Mesendoderm (in vitro differentiated cells): ENCODE measurements around the gene POGZ.
A peak's percentile ranks its signal among the peaks of the same experiment; 100 is the strongest.

Experiments used
- DNase-seq: peaks from one replicate; pipeline ENCODE4 v3.0.0; 2013
- H2AK5ac ChIP-seq: 2 replicates; pipeline ENCODE4 v1.6.1; 2013; ENCODE audit warnings: low read length, inconsistent platforms
- H2BK120ac ChIP-seq: 2 replicates; pipeline ENCODE4 v1.6.1; 2013; ENCODE audit warnings: low read depth, mild to moderate bottlenecking, low read length, moderate library complexity, mixed read lengths
- H2BK15ac ChIP-seq: replicated peaks from 2 replicates; pipeline ENCODE4 v1.6.1; 2013; ENCODE audit warnings: low read depth, mild to moderate bottlenecking, moderate library complexity
- H2BK5ac ChIP-seq: 2 replicates; pipeline ENCODE4 v1.6.1; 2013; ENCODE audit warnings: low read length, inconsistent platforms
- H3K18ac ChIP-seq: 2 replicates; pipeline ENCODE4 v1.6.1; 2013; ENCODE audit warnings: mild to moderate bottlenecking, low read length, mixed read lengths
- H3K23ac ChIP-seq: one replicate; pipeline ENCODE4 v1.6.1; 2013; ENCODE audit warnings: low read length
- H3K27ac ChIP-seq: 2 replicates; pipeline ENCODE4 v1.5.1; 2013; ENCODE audit warnings: low read depth, mild to moderate bottlenecking, inconsistent platforms, low read length, moderate library complexity
- H3K27me3 ChIP-seq: 2 replicates; pipeline ENCODE4 v1.6.1; 2013; ENCODE audit warnings: low read length, control low read depth, mild to moderate bottlenecking, inconsistent platforms; ENCODE audit not compliant: insufficient read depth, poor library complexity
- H3K36me3 ChIP-seq: 2 replicates; pipeline ENCODE4 v1.6.1; 2013; ENCODE audit warnings: low read length, inconsistent platforms; ENCODE audit not compliant: control insufficient read depth, insufficient read depth
- H3K4ac ChIP-seq: one replicate; pipeline ENCODE4 v1.6.1; 2013; ENCODE audit warnings: low read depth, mild to moderate bottlenecking, low read length, moderate library complexity
- H3K4me1 ChIP-seq: 2 replicates; pipeline ENCODE4 v1.6.1; 2013; ENCODE audit warnings: low read depth, low read length, inconsistent platforms; ENCODE audit not compliant: control insufficient read depth
- H3K4me2 ChIP-seq: 2 replicates; pipeline ENCODE4 v1.6.1; 2013; ENCODE audit warnings: low read length
- H3K4me3 ChIP-seq: 2 replicates; pipeline ENCODE4 v1.5.1; 2013; ENCODE audit warnings: mild to moderate bottlenecking, low read length
- H3K56ac ChIP-seq: one replicate; pipeline ENCODE4 v1.6.1; 2013; ENCODE audit warnings: low read length
- H3K79me1 ChIP-seq: 2 replicates; pipeline ENCODE4 v1.6.1; 2013; ENCODE audit warnings: low read length, inconsistent platforms
- H3K79me2 ChIP-seq: 2 replicates; pipeline ENCODE4 v1.6.1; 2013; ENCODE audit warnings: mild to moderate bottlenecking, low read length; ENCODE audit not compliant: control insufficient read depth, insufficient read depth
- H3K9ac ChIP-seq: 2 replicates; pipeline ENCODE4 v1.6.1; 2013; ENCODE audit warnings: low read length, inconsistent platforms
- H4K5ac ChIP-seq: one replicate; pipeline ENCODE4 v1.6.1; 2013; ENCODE audit warnings: low read length
- H4K8ac ChIP-seq: one replicate; pipeline ENCODE4 v1.6.1; 2013; ENCODE audit warnings: low read depth, mild to moderate bottlenecking, control low read depth, low read length, moderate library complexity
- WGBS: extraction: QIAGEN DNeasy Blood & Tissue Kit; methylation state at CpG from one replicate; pipeline ENCODE4 v1.1.7; 2013; ENCODE audit warnings: low lambda C conversion rate, missing lambda C conversion rate; ENCODE audit not compliant: insufficient coverage; ENCODE audit errors: extremely low coverage; 5-methylcytosine and 5-hydroxymethylcytosine counted together

POGZ gene

DNA sequence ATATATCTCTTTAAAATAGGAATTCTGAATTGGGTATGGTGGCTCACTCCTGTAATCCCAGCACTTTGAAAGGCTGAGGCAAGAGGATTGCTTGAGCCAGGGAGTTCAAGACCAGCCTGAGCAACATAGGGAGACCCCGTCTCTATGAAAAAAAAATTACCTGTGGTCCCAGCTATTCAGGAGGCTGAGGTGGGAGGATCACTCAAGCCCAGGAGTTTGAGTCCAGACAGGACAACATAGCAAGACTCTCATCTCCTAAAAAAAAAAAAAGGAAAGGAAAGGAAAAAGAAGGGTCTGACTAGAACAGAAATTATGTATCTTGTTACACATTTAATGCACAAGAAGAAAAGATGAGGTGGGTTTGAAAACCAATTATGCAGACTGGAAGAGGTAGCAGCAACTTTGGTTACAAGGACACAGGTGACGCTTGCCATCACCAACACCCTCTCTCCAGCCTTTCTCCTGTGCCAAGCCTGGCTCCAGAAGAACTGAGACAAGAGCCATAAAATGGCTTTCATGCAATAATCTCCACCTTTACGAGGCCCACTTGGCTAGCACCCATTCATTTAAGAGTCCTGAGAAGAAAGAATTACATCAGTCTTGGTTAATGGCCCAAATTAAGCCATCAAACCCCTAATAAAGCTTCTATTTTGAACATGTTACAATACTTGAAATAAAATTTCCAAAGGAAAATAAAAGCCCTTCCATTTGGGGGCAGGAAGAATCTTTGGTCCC is 82.0 kb downstream of the POGZ start:
- H4K8ac ChIP-seq: no peak overlapping the region
- H3K79me2 ChIP-seq: no peaks in the 10 kb centered on the region
- H3K18ac ChIP-seq: no peak overlapping the region
- H3K23ac ChIP-seq: no peak overlapping the region
- no peak overlapping the region for H3K56ac ChIP-seq
- H3K27ac ChIP-seq: no peak overlapping the region
- no peak overlapping the region for H2BK120ac ChIP-seq
- no CpG with 5 or more reads among the region's 3 CpGs for WGBS
- H3K4ac ChIP-seq: no peak overlapping the region
- no peak overlapping the region for H3K4me2 ChIP-seq
- H2BK15ac ChIP-seq: no peak overlapping the region
- no peak overlapping the region for H2AK5ac ChIP-seq
- H3K4me3 ChIP-seq: no peak overlapping the region
- DNase-seq: no peak
- no peak overlapping the region for H2BK5ac ChIP-seq
- no peak overlapping the region for H4K5ac ChIP-seq
- no peaks in the 10 kb centered on the region for H3K27me3 ChIP-seq
- H3K4me1 ChIP-seq: no peaks in the 10 kb centered on the region
- H3K9ac ChIP-seq: no peak overlapping the region
- no peaks in the 10 kb centered on the region for H3K36me3 ChIP-seq
- no peaks in the 10 kb centered on the region for H3K79me1 ChIP-seq

DNA sequence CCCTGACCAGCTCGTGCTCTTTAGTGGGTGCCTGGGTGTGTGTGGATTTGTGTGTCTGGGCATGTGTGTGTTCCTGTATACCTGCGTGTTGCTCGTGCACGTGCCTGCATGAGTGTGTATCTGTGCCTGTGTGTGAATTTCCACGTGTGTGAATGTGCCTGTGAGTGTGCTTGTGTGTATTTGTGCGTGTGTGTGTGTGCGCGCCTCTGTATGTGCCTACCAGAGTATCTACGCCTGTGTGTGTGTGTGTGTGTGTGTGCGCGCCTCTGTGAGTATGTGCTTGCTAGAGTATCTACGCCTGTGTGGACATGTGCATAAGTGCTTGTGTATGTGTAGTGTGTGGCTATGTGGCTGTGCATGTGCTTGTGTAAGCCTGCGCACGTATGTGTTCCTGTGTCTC is 86.1 kb downstream of the POGZ start:
- no peaks in the 10 kb centered on the region for H3K79me2 ChIP-seq
- H3K23ac ChIP-seq: no peak overlapping the region
- H2BK120ac ChIP-seq: no peak overlapping the region
- no peaks in the 10 kb centered on the region for H3K79me1 ChIP-seq
- no peak overlapping the region for H2AK5ac ChIP-seq
- H3K27me3 ChIP-seq: no peaks in the 10 kb centered on the region
- H3K18ac ChIP-seq: no peak overlapping the region
- no peak overlapping the region for H3K9ac ChIP-seq
- no CpG with 5 or more reads among the region's 14 CpGs for WGBS
- H3K4ac ChIP-seq: no peak overlapping the region
- no peak for DNase-seq
- no peaks in the 10 kb centered on the region for H3K36me3 ChIP-seq
- no peak overlapping the region for H4K5ac ChIP-seq
- H3K4me3 ChIP-seq: no peak overlapping the region
- no peak overlapping the region for H2BK15ac ChIP-seq
- H3K4me2 ChIP-seq: no peak overlapping the region
- no peak overlapping the region for H3K56ac ChIP-seq
- H4K8ac ChIP-seq: no peak overlapping the region
- no peak overlapping the region for H2BK5ac ChIP-seq
- H3K27ac ChIP-seq: no peak overlapping the region
- peaks cover 3% of the 10 kb centered on the region for H3K4me1 ChIP-seq

DNA sequence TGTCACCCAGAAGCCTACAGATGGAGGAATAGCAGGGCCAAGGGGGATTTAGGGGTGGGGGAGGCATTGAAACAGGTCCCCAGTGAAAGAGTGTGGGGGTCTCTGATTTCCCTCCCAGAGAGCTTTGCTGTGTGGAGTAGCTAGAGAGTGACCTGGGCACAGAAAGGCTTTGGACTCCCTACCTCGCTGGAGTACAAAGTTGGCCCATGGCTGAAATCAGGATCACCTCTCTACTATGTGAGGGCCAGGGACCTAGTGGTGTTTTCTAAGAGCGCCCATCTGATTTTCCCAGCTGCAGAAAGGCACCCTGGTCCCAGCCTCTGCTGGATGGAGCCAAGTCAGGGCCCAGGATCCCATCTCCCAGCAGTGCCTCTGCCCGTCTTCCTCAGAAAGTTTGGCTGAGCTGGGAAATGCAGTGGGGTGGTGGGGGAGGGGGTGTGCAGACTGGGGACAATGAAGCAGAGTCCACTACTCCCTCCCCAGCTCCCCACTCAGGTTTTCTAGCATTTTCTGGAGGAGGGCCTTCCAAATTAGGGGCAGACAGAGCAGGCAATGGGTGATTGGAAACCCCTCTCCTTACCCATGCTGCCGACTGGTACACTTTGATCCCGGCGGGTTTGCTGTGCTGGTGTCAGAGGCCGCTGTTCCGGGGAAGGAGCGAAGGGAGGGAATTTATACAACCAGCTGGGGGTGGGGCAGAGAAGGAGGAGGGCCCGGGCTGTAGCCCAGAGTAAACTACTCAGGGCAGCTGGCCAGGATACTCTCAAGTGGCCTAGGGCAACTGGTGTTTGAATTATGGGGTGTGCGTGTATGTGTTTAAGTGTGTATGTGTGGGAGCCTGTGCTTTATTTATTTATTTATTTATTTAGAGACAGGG is 87.0 kb downstream of the POGZ start, which contains the start of gene SELENBP1:
Gene SELENBP1 (minus strand): TSS at position 648 of the 877 bp plus-strand sequence. CDS start 64 bp downstream, at position 584.
- no CpG with 5 or more reads among the region's 11 CpGs for WGBS
- peak within 1 kb of the TSS; percentile 16 for H3K27ac ChIP-seq
- peak within 1 kb of the TSS; percentile 49 for H3K4ac ChIP-seq
- H3K23ac ChIP-seq: no peak within 1 kb of the TSS
- H3K4me2 ChIP-seq: peak within 1 kb of the TSS; percentile 51
- DNase-seq: peak; percentile 78
- H2BK5ac ChIP-seq: no peak within 1 kb of the TSS
- H3K4me3 ChIP-seq: no peak within 1 kb of the TSS
- H3K79me1 ChIP-seq: no peaks in the 10 kb centered on the region
- no peaks in the 10 kb centered on the region for H3K36me3 ChIP-seq
- H3K4me1 ChIP-seq: peaks cover 3% of the 10 kb centered on the region
- peak within 1 kb of the TSS; percentile 77 for H3K9ac ChIP-seq
- peak within 1 kb of the TSS; percentile 79 for H2BK120ac ChIP-seq
- peak within 1 kb of the TSS; percentile 46 for H3K18ac ChIP-seq
- no peaks in the 10 kb centered on the region for H3K79me2 ChIP-seq
- H3K27me3 ChIP-seq: no peaks in the 10 kb centered on the region
- H4K8ac ChIP-seq: peak within 1 kb of the TSS; percentile 83
- H3K56ac ChIP-seq: peak within 1 kb of the TSS; percentile 89
- no peak within 1 kb of the TSS for H2AK5ac ChIP-seq
- no peak within 1 kb of the TSS for H2BK15ac ChIP-seq
- no peak within 1 kb of the TSS for H4K5ac ChIP-seq

DNA sequence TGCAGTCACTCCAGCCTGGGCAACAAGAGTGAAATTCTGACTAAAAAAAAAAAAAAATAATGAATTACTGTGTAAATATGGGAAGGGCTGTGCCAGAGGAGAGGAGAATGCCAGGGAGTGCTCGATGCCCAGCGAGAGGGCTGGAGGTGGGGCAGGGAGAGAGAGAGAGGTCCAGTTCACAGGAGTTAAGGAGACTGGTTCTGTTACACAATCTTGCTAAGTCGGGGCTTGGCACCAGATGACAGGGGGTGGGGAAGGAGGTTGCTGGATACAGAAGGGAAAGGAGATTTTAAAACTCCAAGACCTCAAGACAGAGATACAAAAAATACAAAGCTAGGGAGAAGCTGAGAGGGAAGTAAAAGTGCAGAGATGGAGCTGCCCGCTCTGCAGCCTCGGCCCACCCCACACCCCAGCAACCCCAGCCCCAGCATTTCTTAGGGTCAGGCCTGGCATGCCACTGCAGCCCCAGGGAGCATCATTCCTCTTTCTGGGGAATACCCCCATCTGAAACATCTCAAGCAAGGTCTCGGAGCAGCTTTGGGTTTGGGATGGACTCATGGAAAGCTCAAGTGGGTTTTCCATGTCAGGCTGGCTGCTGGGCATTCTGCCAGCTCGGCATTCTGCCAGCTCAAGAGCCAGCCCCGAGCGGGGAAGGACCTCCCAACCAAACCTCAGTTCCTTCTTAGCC is 87.8 kb downstream of the POGZ start:
- H2BK15ac ChIP-seq: no peak overlapping the region
- peak overlapping the region; percentile 49 for H3K4ac ChIP-seq
- WGBS: no CpG with 5 or more reads among the region's 9 CpGs
- no peak overlapping the region for H3K18ac ChIP-seq
- H3K79me2 ChIP-seq: no peaks in the 10 kb centered on the region
- no peaks in the 10 kb centered on the region for H3K27me3 ChIP-seq
- no peak overlapping the region for H3K4me3 ChIP-seq
- no peaks in the 10 kb centered on the region for H3K79me1 ChIP-seq
- no peak overlapping the region for H4K5ac ChIP-seq
- H3K23ac ChIP-seq: no peak overlapping the region
- no peak overlapping the region for H2BK5ac ChIP-seq
- H3K36me3 ChIP-seq: no peaks in the 10 kb centered on the region
- no peak overlapping the region for H3K4me2 ChIP-seq
- no peak overlapping the region for H4K8ac ChIP-seq
- H3K9ac ChIP-seq: peak overlapping the region; percentile 77
- no peak overlapping the region for H2AK5ac ChIP-seq
- H3K27ac ChIP-seq: no peak overlapping the region
- peaks cover 3% of the 10 kb centered on the region for H3K4me1 ChIP-seq
- no peak overlapping the region for H2BK120ac ChIP-seq
- peak overlapping the region; percentile 89 for H3K56ac ChIP-seq
- no peak for DNase-seq

DNA sequence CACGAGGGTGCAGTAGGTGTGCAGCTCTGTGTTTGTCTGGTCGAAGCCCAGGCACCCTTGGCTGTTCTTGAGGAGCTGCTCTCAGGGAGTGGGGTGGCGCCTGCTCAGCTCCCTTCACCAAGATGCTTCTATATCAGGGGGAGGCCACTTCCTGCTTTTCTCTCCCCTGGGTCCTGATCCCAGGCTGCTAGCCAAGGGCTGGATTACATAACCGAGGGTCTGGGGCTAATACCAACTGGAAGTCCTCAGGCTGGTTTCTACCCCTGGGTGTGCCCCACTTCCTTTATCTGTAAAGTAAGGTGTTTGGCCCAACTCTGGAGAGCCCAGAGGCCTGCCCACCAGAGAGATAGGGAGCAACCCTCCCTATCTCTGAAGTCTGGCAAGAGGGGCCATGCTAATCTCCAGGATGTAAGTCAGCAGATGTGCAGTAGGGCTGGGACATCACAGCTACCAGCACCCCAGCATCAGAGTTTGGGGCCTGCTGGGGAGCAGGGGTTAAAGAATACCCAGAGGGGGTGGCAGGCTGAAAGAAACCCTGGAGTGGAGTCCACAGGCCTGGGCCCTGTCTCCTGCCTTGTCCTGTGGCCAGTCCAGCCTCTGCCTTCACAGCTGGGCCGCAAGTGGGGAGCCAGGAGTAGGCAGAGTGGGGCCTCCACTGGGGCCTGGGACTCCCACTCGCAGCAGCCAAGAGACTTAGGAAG is 88.9 kb downstream of the POGZ start:
- H3K4ac ChIP-seq: no peak overlapping the region
- no peak overlapping the region for H3K23ac ChIP-seq
- no peak overlapping the region for H2BK15ac ChIP-seq
- WGBS: no CpG with 5 or more reads among the region's 6 CpGs
- no peaks in the 10 kb centered on the region for H3K36me3 ChIP-seq
- H4K5ac ChIP-seq: no peak overlapping the region
- no peak overlapping the region for H3K4me3 ChIP-seq
- H2AK5ac ChIP-seq: no peak overlapping the region
- H3K56ac ChIP-seq: no peak overlapping the region
- no peak overlapping the region for H3K4me2 ChIP-seq
- no peaks in the 10 kb centered on the region for H3K27me3 ChIP-seq
- H3K9ac ChIP-seq: no peak overlapping the region
- H3K4me1 ChIP-seq: peaks cover 3% of the 10 kb centered on the region
- DNase-seq: no peak
- no peaks in the 10 kb centered on the region for H3K79me1 ChIP-seq
- no peak overlapping the region for H3K18ac ChIP-seq
- H3K79me2 ChIP-seq: no peaks in the 10 kb centered on the region
- H3K27ac ChIP-seq: no peak overlapping the region
- no peak overlapping the region for H2BK5ac ChIP-seq
- H4K8ac ChIP-seq: no peak overlapping the region
- no peak overlapping the region for H2BK120ac ChIP-seq
